ENCODE data around the gene SLC35F3.

- TF ChIP-seq CTCF (conservative IDR thresholded peaks at IDR 0.05; ENCODE audit: low read length) (no peak), EZH2phosphoT487 (IDR thresholded peaks at IDR 0.05; ENCODE audit: borderline replicate concordance, low read depth, low read length) (no peak)
Observed at GRCh38 chr1:234199476-234200127, 295.1 kb downstream of the SLC35F3 start.
